Posterior cingulate gyrus (tissue), 11 donors: ENCODE data around the gene DBNDD1.

Source experiments
- DNase-seq, 10 donors: peaks; one replicate each; pipeline versions ENCODE4 v3.0.0 to v3.0.0-alpha.2; 2020 to 2021; ENCODE audit warnings: mixed read lengths in 3 of 10
- intact Hi-C: fragments of 100-400 bp; cut with DNase I; formaldehyde crosslinking; loops from one replicate; pipeline ENCODE4 v1.15.1; 2023

Gene DBNDD1

DNA sequence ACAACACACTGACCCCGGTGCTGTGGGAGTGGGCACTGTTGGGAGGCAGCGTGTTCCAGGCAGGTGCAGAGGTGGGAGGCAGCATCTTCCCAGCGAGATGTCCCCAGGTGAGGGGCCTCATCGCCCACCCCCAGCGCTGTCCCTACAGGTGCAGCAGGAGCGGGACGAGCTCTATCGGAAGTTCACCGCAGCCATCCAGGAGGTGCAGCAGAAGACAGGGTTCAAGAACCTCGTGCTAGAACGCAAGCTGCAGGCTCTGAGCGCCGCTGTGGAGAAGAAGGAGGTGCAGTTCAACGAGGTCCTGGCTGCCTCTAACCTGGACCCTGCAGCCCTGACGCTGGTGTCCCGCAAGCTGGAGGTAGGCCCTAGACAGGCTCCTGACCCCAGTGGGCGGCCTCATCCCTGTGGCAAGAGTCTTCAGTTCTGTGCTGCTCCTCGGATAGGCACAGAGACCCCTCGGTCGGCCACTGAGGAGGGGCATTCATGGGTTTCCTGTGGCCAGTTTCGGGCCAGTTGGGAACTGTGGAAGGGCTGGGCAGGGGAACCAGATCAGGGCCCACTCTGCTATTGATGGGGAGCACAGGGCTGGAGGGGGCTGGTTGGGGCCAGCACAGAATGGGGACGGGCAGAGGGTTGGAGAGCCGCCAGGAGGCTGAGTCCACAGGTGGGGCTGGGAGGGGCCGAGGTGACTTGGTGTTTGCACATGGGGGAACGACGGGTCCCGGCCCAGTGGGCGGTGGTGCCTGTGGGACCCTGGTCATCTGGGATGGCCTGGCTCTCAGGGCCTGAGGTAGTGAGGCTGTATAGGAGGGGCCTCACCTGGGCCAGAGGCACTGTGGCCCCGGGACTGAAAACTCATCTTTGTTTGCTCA, 21.1 kb upstream of the DBNDD1 start:
- peak in 2 of 10 donors; percentile 71 to 77 for DNase-seq
- intact Hi-C loops = no loop called here

DNA sequence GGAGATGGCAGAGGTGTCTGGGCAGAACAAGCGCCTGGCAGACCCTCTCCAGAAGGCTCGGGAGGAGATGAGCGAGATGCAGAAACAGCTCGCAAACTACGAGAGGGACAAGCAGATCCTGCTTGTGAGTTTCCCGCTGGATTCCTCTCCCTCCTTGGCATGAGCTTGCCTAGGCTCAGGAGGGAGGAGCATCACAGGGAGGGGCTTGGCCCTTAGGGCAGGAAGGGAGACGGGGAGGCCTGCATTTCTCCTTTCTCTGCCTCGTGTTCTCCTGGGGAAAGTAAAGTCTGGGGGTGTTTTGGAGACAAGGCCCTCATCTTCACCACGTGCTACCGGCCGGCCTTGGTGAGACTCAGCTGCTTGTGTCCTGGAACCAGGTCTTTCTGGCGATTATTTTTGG, 18.0 kb upstream of the DBNDD1 start:
- peak in 2 of 10 donors; percentile 62 to 66 for DNase-seq
- intact Hi-C loops = no loop called here

GRCh38 chr16:90035902-90036301, 16.6 kb upstream of the DBNDD1 start:
- peak in 3 of 10 donors; percentile 53 to 83 (median 81) for DNase-seq

GRCh38 chr16:90034504-90034903, 15.2 kb upstream of the DBNDD1 start:
- peak in 2 of 10 donors; percentile 10 to 36 for DNase-seq
- intact Hi-C loops = no loop called here

More at GRCh38 chr16:90035902-90036301, 16.6 kb upstream of the DBNDD1 start:
- intact Hi-C loops = no loop called here

GRCh38 chr16:90033387-90033786, 14.1 kb upstream of the DBNDD1 start:
- intact Hi-C loops = no loop called here
- peak in 2 of 10 donors; percentile 14 to 25 for DNase-seq

- peak in 3 of 10 donors; percentile 21 to 49 (median 36) for DNase-seq
- intact Hi-C loops = no loop called here
Observed at GRCh38 chr16:90032674-90033331, 13.5 kb upstream of the DBNDD1 start.

DNA sequence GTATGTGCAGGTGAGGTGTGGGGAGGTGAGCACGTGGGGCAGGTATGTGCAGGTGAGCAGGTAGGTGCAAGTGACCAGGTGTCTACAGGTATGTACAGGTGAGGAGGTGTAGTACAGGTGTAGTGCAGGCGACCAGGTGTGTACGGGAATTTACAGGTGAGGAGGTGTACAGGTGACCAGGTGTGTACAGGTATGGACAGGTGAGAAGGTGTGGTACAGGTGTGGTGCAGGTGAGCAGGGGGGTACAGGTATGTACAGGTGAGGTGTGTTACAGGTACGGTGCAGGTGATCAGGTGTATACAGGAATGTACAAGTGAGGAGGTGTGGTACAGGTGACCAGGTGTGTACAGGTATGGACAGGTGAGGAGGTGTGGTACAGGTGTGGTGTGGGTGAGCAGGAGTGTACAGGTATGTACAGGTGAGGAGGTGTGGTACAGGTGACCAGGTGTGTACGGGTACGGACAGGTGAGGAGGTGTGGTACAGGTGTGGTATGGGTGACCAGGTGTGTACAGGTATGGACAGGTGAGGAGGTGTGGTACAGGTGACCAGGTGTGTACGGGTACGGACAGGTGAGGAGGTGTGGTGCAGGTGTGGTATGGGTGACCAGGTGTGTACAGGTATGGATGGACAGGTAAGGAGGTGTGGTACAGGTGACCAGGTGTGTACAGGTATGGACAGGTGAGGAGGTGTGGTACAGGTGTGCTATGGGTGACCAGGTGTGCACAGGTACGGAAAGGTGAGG, 12.8 kb upstream of the DBNDD1 start:
- DNase-seq = peak in 3 of 10 donors; percentile 39 to 74 (median 44)
- intact Hi-C loops = no loop called here

DNA sequence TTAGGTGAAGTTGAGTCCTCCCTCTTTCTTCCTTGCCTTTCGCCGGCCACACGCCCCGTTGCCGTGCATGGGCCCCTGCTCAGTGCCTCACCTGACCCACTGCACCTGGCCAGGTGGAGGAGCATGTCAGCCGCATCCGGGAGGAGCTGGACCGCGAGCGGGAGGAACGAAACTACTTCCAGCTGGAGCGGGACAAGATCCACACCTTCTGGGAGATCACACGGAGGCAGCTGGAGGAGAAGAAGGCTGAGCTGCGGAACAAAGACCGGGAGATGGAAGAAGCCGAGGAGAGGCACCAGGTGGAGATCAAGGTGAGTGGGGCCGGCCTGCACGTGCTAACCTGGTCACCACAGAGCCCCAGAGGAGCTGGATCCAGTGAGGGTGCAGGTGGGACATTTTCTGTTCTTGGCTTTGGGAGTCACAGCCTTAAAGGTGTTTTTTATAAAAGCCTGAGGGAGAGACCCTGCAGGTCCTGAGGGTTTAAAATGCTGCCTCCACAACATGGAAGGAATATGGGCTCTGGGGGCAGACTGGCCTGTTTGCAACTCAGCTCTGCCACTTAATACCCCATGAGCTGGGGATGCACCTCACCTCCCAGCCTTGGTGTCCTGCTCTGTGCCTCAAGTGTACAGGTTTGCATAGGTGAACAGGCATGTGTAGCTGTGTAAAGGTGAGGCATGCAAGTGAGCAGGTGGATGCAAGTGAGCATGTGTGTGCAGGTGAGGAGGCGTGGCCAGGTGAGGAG, 12.1 kb upstream of the DBNDD1 start:
- intact Hi-C loops = no loop called here
- peak in 3 of 10 donors; percentile 45 to 70 (median 48) for DNase-seq

GRCh38 chr16:90028985-90029384, 9.7 kb upstream of the DBNDD1 start:
- intact Hi-C loops = no loop called here
- DNase-seq = peak in 1 of 10 donors; percentile 47

- DNase-seq = peak in 1 of 10 donors; percentile 58
- intact Hi-C loops = no loop called here
Observed at GRCh38 chr16:90027611-90028010, 8.4 kb upstream of the DBNDD1 start.

DNA sequence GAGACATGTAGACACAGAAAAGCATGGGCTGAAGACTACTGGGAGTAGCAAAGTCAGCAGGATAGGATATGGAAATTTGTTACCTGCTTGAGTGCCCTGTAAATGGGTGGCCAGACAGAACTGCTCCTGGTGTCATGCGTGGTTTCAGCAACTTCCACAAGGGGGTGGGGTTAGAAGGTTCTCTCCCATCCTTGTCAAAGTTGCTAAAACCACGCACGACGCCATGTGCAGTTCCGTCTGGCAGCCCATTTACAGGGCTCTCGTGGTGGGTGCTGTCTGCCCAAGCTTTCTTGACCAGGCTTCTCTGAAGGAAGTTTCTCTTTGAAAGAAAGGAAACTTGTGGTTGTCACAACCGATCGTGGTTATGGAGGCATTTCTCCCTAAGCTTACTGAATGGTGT, 6.9 kb upstream of the DBNDD1 start:
- intact Hi-C loops = no loop called here
- DNase-seq = no peak

DNA sequence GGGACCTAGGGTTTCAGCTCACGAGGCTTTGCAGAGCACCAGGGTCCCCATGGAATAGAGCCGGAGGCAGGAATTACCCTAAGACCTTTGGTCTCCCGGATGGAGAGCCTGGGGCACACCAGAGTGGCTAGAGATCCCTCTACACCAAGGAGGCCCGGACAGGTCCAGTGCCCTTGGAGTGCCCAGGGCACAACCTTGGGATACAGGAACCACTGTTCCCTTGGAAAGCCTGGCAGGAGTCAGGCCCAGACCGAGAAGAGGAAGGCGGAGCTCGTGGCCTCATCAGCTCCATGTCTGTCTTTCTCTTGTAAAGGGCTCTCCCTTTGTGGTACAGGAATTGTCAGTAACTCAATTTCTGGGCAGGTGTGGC, 3.8 kb upstream of the DBNDD1 start:
- intact Hi-C loops = no loop called here
- DNase-seq = no peak

- intact Hi-C loops = no loop called here
- peak; percentile 85 to 99 (median 92) for DNase-seq
Observed at GRCh38 chr16:90022209-90023077, 3.2 kb upstream of the DBNDD1 start.

GRCh38 chr16:90020838-90021382, 1.7 kb upstream of the DBNDD1 start:
- intact Hi-C loops = no loop called here
- DNase-seq = no peak

GRCh38 chr16:90020260-90020837, 1.1 kb upstream of the DBNDD1 start:
- DNase-seq = no peak
- intact Hi-C loops = no loop called here

GRCh38 chr16:90019543-90020259, 445 bp upstream of the DBNDD1 start:
- DNase-seq = peak in 1 of 10 donors; percentile 52
- intact Hi-C loops = loop anchor here (5.0 kb wide), 1 partner anchor 47 kb away; no protein-coding TSS in a partner anchor

- intact Hi-C loops = loop anchor here (5.0 kb wide), 1 partner anchor 46 kb away; no protein-coding TSS in a partner anchor
- no peak for DNase-seq
Observed at GRCh38 chr16:90018297-90018651, 982 bp downstream of the DBNDD1 start.
